CD1c-positive myeloid dendritic cell (primary cell): ENCODE measurements around the gene OR51E2.

Experiments
- DNase-seq: peaks from one replicate; pipeline ENCODE4 v3.0.0-alpha.2; 2016; ENCODE audit errors: extremely low spot score

The OR51E2 gene

GRCh38 chr11:4662876-4663275, 34.8 kb downstream of the OR51E2 start:
- DNase-seq, result no peak

GRCh38 chr11:4658629-4659445, 38.8 kb downstream of the OR51E2 start:
- no peak for DNase-seq

- no peak for DNase-seq
These were observed 42.9 kb downstream of the OR51E2 start for GRCh38 chr11:4654635-4655369.

GRCh38 chr11:4647766-4648165, 49.9 kb downstream of the OR51E2 start:
- no peak for DNase-seq

DNA sequence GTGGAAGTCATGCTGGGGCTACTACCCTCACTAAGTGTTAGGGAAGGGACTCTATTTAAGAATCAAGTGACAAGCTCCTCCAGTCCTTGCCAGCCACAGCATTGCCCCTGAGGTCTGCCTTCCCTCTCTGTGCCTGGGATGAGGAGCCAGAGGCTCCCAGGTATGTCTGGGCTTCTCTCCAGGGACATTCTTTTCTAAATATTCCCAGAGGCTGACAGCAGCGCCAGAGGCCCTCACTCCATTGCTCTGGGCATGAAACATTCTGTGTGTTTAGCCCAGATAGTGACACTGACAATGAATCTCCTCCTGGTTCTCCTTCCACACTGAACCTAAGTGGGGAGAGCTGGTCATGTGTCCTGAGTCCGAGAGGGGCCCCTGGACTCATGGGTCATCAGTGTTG, 51.7 kb downstream of the OR51E2 start:
- DNase-seq, result no peak

GRCh38 chr11:4644233-4644632, 53.4 kb downstream of the OR51E2 start:
- no peak for DNase-seq

DNA sequence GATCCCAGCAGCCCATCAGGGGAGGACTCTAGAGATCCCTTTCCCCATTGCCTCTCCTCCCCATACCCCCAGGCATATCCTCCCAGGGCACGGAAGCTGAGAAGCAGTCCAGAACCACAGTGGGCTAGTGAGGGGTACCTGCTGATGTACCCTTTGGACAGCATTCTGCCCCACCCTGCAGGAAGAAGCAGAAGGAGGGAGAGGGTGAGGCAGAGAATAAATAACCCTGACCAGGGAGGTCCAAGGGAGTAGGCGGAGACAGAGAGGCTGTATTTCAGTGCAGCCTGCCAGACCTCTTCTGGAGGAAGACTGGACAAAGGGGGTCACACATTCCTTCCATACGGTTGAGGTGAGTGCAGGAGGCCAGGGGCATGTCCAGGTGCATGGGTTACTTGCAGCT, 54.0 kb downstream of the OR51E2 start, which contains the start of gene OR51E1:
Gene OR51E1 (plus strand): TSS at position 301 of the 400 bp plus-strand sequence. CDS start 8,545 bp downstream, outside the sequence.
- DNase-seq, result no peak

DNA sequence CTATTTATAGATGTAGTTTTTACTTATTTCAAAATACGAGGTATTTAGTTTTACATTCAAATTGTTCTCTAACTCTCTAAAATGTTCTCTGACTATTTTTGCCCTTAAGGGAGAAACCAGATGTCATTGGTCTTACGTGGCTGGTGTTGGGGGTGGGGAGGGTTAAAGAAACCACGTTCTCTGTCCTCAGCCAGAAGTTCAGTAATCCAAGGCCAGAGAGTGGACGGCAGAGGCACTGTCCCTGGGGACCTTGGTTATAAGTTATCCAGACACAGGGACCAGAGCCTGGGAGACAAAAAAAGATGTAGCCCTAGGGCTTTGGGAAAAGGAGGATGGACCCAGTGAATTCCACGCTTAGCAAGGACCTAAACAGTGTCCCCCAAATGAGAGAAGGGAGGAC, 54.6 kb downstream of the OR51E2 start:
- DNase-seq, result no peak

GRCh38 chr11:4642043-4642442, 55.6 kb downstream of the OR51E2 start:
- DNase-seq, result no peak

GRCh38 chr11:4641501-4641900, 56.2 kb downstream of the OR51E2 start:
- DNase-seq, result no peak

DNA sequence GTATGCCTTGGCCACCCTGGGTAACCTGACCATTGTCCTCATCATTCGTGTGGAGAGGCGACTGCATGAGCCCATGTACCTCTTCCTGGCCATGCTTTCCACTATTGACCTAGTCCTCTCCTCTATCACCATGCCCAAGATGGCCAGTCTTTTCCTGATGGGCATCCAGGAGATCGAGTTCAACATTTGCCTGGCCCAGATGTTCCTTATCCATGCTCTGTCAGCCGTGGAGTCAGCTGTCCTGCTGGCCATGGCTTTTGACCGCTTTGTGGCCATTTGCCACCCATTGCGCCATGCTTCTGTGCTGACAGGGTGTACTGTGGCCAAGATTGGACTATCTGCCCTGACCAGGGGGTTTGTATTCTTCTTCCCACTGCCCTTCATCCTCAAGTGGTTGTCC, 57.7 kb downstream of the OR51E2 start:
- no peak for DNase-seq

DNA sequence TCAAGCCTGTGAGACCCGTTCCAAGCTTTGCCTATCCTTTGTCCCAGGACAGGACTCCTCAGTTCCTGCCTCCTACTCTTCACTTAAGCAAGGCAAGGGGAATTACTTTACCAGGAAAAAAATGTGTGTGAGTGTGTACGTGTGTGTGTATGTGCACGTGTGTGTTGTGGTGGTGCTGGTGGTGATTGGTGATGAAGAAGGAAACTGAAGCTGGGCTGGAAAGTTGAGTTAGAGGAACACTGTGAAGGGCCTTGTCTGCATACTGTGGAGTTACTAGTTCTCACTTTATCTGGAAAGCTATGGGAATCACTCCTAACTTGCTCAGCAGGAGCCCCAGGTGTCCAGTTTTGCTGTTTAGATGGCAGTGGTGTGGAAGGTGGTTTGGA, 60.0 kb downstream of the OR51E2 start:
- DNase-seq, result no peak

DNA sequence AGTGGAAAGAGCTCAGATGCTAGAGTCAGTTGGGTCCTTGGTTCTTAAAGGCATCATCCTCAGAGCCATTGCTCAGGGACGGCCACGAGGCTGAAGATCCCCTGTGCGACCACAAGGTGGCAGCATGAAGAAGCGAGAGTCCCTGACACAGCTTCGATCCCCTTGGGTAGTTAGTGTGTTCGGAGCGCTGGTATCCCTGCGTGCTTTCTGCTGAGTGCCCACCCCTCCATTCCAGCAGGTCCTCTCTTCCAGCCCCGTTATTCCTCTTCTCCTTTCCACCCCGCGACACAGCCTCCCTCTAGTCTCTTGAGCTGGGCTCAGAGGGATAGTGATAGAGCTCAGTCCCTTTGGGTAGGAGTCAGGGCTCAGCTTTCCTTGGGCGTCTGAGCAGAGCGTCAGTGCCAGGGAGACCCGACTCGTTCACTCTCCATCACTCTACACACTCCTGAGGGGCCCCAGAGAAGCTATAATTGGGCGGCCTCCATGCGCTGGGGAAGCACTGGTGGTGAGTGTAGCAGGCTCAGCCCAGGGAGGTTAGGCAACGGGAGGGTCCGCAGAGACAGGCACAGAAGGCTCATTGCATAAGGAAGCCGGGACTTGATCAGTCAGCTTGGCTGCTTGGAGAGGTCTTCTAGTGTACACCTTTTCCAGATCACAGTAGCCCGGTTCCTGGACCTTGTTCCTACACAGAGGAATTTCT, 60.5 kb downstream of the OR51E2 start, which contains the start of gene OR51D1:
Gene OR51D1 (plus strand): TSS at position 516 of the 700 bp plus-strand sequence. CDS start 2,314 bp downstream, outside the sequence.
- peak; percentile 61 for DNase-seq

DNA sequence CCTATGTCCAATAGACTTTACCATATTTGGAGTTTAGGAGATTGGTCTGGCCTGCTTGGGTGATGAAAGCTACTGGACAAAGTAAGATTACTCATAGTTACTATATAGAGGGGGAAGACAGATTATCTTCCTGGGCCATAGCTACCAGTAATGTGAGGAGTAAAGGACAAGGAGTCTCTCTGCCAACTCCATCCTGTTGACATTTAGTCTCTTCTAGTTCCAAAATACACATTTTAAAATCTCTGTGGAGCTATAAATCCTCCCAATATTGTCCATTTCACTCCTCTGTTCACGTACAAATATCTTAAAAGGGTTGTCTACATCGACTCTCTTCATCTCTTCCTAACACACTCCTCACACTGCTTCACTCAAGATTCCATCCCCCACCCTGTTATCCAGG, 61.5 kb downstream of the OR51E2 start:
- DNase-seq, result no peak
